GM12878 (cell line): ENCODE data around the gene TBC1D5.

Experiments
- CBX3 ChIP-seq: fragments of 200-600 bp; sonication (generic); IDR thresholded peaks from 2 replicates; pipeline ENCODE4 v1.6.1; 2016; ENCODE audit warnings: low read depth, borderline replicate concordance
- EP300 ChIP-seq, 2 experiments: fragments of 150-350 bp in 1 of 2; IDR thresholded peaks; 2 replicates each; pipeline ENCODE4 v1.6.1; 2011 to 2012; ENCODE audit warnings: low read depth in 2 of 2, low read length in 2 of 2, borderline replicate concordance in 1 of 2, improper control_type of control experiment in 1 of 2, inconsistent platforms in 1 of 2; ENCODE audit not compliant: control insufficient read depth in 1 of 2
- FOXK2 ChIP-seq: fragments of 450-650 bp; IDR thresholded peaks from 2 replicates; pipeline ENCODE4 v1.6.1; 2017; ENCODE audit warnings: mild to moderate bottlenecking, moderate library complexity
- JUND ChIP-seq: IDR thresholded peaks from 2 replicates; pipeline ENCODE4 v1.6.1; 2012; ENCODE audit warnings: low read depth, mild to moderate bottlenecking, low read length, improper control_type of control experiment, moderate library complexity
- MXI1 ChIP-seq: fragments of 150-350 bp; IDR thresholded peaks from 2 replicates; pipeline ENCODE4 v1.6.1; 2011; ENCODE audit warnings: low read depth, mild to moderate bottlenecking, inconsistent platforms, low read length, improper control_type of control experiment
- MYC ChIP-seq: IDR thresholded peaks from 2 replicates; pipeline ENCODE4 v1.6.1; 2011; ENCODE audit warnings: mild to moderate bottlenecking, low read length, moderate library complexity, inconsistent platforms; ENCODE audit not compliant: insufficient read depth, insufficient replicate concordance, insufficient read length, severe bottlenecking
- POLR2A ChIP-seq: IDR thresholded peaks from 2 replicates; pipeline ENCODE4 v1.6.1; 2011; ENCODE audit warnings: low read depth, mild to moderate bottlenecking, low read length
- POLR2AphosphoS5 ChIP-seq: IDR thresholded peaks from 2 replicates; pipeline ENCODE4 v1.6.1; 2011; ENCODE audit warnings: mild to moderate bottlenecking, low read length, inconsistent platforms
- ZNF274 ChIP-seq: IDR thresholded peaks from one replicate; pipeline ENCODE4 v1.8.0; 2011; ENCODE audit not compliant: insufficient read length, insufficient read depth
- TF ChIP-seq, protein P1 (sequence below): IDR thresholded peaks from 2 replicates; pipeline ENCODE4 v1.6.1; 2012; ENCODE audit warnings: low read depth, low read length, improper control_type of control experiment
- TF ChIP-seq, protein P2 (sequence below), 3 experiments: IDR thresholded peaks in 2 of 3; conservative IDR thresholded peaks in 1 of 3; 2 replicates each; pipeline ENCODE4 v1.5.1; 2011; ENCODE audit warnings: low read depth in 3 of 3, low read length in 3 of 3, mild to moderate bottlenecking in 3 of 3, control low read depth in 2 of 3, moderate library complexity in 2 of 3, inconsistent platforms in 1 of 3, mixed read lengths in 1 of 3; ENCODE audit not compliant: control insufficient read depth in 2 of 3, insufficient read depth in 1 of 3; ENCODE audit errors: extremely low read depth in 1 of 3

DNA sequence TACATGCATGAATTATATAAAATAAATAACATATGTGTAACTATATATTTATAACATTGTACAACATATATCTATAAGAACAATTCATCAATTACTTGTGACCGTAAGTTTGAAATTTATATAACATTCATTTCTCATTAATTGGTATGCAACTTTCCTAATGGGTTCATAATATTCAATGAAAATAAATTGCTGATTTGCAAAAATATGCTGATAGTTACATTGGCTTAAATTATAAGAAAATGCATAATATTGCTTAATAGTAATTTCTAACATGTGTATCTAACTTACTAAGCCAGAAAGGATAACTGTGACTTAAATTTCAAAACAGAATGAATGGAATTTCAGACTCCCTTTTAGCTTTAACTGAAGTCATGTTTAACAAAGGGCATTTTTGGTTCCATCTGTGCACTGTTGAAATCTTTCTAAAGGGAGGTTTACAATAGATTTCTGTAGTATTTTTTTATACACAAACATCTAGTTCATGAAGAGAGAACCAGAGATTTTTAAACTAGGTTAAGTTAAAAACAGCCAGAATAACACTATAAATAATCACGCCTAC lies 310.9 kb downstream of the TBC1D5 start:
- TF ChIP-seq, protein P1, sequence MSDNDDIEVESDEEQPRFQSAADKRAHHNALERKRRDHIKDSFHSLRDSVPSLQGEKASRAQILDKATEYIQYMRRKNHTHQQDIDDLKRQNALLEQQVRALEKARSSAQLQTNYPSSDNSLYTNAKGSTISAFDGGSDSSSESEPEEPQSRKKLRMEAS: no peak
- TF ChIP-seq POLR2A (no peak), MYC (no peak), EP300 (IDR thresholded peaks at IDR 0.05; ENCODE audit: borderline replicate concordance in 1 of 2, control insufficient read depth in 1 of 2, low read depth in 2 of 2, low read length in 2 of 2) (no peak), FOXK2 (no peak), JUND (no peak), ZNF274 (no peak), MXI1 (no peak), POLR2AphosphoS5 (no peak), CBX3 (no peak)
- TF ChIP-seq, protein P2, sequence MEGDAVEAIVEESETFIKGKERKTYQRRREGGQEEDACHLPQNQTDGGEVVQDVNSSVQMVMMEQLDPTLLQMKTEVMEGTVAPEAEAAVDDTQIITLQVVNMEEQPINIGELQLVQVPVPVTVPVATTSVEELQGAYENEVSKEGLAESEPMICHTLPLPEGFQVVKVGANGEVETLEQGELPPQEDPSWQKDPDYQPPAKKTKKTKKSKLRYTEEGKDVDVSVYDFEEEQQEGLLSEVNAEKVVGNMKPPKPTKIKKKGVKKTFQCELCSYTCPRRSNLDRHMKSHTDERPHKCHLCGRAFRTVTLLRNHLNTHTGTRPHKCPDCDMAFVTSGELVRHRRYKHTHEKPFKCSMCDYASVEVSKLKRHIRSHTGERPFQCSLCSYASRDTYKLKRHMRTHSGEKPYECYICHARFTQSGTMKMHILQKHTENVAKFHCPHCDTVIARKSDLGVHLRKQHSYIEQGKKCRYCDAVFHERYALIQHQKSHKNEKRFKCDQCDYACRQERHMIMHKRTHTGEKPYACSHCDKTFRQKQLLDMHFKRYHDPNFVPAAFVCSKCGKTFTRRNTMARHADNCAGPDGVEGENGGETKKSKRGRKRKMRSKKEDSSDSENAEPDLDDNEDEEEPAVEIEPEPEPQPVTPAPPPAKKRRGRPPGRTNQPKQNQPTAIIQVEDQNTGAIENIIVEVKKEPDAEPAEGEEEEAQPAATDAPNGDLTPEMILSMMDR (IDR thresholded peaks at IDR 0.05 in 2 of 3, conservative IDR thresholded peaks at IDR 0.05 in 1 of 3; ENCODE audit: control insufficient read depth in 2 of 3, extremely low read depth in 1 of 3, insufficient read depth in 1 of 3, low read depth in 3 of 3, low read length in 3 of 3): no peak
